Measurements from ENCODE around the gene ZNF506. TPM values are rescaled to one million over a fixed set of nuclear protein-coding genes. Genes with fewer than 3 reads are reported as not detected.
"Not testable (repeated sequence)": the region's sequence is repeated elsewhere in the genome, so short reads cannot be mapped to it uniquely, and the experiment has no call there.

ZNF506 gene
- polyA plus RNA-seq, 1 donor from 2014 or later = 95.5 TPM

DNA sequence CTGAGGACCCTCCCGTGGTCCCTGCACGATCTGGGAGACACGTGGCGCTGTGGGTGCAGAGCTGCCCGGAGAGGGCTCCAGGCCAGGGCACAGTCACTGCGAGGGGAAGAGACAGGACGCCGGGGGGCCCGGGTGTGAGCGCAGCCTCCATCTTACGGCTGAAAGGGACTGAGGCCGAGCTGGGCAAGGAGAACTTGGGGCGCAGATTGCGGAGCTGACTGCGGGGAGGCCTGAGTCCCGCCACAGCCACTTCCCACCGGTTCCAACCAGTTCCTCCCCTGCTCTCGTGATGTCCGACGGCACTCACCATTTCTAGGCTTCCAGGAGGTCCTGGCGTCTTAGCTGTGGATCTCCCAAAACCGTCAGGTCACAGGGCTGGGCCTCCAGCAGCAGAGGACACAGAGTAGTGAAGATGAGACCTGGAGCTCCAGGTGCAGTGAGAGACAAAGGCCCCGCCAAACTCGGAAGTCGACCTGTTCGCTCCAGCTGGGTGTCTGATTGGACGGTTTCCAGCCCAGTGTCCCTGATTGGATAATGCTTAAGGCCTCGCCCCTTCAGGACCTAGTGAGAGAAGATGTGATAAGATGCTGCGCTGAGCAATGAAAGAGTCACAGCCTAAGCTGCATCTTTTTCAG is 39.3 kb upstream of the ZNF506 start:
- no peak overlapping the region for H2AFZ ChIP-seq (ENCODE audit: low read depth, low read length)
- peak overlapping the region; percentile 56 for H3K4me3 ChIP-seq (ENCODE audit: low read length)
- H3K36me3 ChIP-seq (ENCODE audit: insufficient read depth, low read length) = no peaks in the 10 kb centered on the region
- no peak overlapping the region for H3K27ac ChIP-seq (ENCODE audit: low read length)
- H3K9me3 ChIP-seq (ENCODE audit: low read length) = no peaks in the 10 kb centered on the region
- no peak overlapping the region for H3K9ac ChIP-seq (ENCODE audit: low read length)
- H3K4me2 ChIP-seq (ENCODE audit: low read length) = no peak overlapping the region
- H3K79me2 ChIP-seq (replicated peaks; ENCODE audit: insufficient read depth, low read length) = no peaks in the 10 kb centered on the region
- no peaks in the 10 kb centered on the region for H3K27me3 ChIP-seq (ENCODE audit: insufficient read depth, low read depth, low read length)
- H3F3A ChIP-seq (ENCODE audit: insufficient read depth, low read length, poor library complexity, severe bottlenecking) = no peaks in the 10 kb centered on the region
- TF ChIP-seq, protein P1, sequence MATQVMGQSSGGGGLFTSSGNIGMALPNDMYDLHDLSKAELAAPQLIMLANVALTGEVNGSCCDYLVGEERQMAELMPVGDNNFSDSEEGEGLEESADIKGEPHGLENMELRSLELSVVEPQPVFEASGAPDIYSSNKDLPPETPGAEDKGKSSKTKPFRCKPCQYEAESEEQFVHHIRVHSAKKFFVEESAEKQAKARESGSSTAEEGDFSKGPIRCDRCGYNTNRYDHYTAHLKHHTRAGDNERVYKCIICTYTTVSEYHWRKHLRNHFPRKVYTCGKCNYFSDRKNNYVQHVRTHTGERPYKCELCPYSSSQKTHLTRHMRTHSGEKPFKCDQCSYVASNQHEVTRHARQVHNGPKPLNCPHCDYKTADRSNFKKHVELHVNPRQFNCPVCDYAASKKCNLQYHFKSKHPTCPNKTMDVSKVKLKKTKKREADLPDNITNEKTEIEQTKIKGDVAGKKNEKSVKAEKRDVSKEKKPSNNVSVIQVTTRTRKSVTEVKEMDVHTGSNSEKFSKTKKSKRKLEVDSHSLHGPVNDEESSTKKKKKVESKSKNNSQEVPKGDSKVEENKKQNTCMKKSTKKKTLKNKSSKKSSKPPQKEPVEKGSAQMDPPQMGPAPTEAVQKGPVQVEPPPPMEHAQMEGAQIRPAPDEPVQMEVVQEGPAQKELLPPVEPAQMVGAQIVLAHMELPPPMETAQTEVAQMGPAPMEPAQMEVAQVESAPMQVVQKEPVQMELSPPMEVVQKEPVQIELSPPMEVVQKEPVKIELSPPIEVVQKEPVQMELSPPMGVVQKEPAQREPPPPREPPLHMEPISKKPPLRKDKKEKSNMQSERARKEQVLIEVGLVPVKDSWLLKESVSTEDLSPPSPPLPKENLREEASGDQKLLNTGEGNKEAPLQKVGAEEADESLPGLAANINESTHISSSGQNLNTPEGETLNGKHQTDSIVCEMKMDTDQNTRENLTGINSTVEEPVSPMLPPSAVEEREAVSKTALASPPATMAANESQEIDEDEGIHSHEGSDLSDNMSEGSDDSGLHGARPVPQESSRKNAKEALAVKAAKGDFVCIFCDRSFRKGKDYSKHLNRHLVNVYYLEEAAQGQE (IDR thresholded peaks at IDR 0.05; ENCODE audit: borderline replicate concordance) = no peak
- TF ChIP-seq POLR2AphosphoS5 (IDR thresholded peaks at IDR 0.05) (no peak), SMC3 (conservative IDR thresholded peaks at IDR 0.05; ENCODE audit: poor library complexity) (no peak), EP300 (conservative IDR thresholded peaks at IDR 0.05; ENCODE audit: poor library complexity, severe bottlenecking) (no peak), EZH2 (IDR thresholded peaks at IDR 0.05; ENCODE audit: borderline replicate concordance, insufficient read depth, low read length, poor library complexity, severe bottlenecking) (no peak), RAD21 (conservative IDR thresholded peaks at IDR 0.05) (no peak), MXI1 (conservative IDR thresholded peaks at IDR 0.05; ENCODE audit: poor library complexity, severe bottlenecking) (no peak), TAF1 (IDR thresholded peaks at IDR 0.05; ENCODE audit: low read depth) (no peak)
- TF ChIP-seq, protein P2, sequence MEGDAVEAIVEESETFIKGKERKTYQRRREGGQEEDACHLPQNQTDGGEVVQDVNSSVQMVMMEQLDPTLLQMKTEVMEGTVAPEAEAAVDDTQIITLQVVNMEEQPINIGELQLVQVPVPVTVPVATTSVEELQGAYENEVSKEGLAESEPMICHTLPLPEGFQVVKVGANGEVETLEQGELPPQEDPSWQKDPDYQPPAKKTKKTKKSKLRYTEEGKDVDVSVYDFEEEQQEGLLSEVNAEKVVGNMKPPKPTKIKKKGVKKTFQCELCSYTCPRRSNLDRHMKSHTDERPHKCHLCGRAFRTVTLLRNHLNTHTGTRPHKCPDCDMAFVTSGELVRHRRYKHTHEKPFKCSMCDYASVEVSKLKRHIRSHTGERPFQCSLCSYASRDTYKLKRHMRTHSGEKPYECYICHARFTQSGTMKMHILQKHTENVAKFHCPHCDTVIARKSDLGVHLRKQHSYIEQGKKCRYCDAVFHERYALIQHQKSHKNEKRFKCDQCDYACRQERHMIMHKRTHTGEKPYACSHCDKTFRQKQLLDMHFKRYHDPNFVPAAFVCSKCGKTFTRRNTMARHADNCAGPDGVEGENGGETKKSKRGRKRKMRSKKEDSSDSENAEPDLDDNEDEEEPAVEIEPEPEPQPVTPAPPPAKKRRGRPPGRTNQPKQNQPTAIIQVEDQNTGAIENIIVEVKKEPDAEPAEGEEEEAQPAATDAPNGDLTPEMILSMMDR (IDR thresholded peaks at IDR 0.05; ENCODE audit: poor library complexity, severe bottlenecking) = no peak
- no peaks in the 10 kb centered on the region for H3K9me2 ChIP-seq (ENCODE audit: insufficient read depth, low read length)
- no peaks in the 10 kb centered on the region for H4K20me1 ChIP-seq (ENCODE audit: insufficient read depth)

DNA sequence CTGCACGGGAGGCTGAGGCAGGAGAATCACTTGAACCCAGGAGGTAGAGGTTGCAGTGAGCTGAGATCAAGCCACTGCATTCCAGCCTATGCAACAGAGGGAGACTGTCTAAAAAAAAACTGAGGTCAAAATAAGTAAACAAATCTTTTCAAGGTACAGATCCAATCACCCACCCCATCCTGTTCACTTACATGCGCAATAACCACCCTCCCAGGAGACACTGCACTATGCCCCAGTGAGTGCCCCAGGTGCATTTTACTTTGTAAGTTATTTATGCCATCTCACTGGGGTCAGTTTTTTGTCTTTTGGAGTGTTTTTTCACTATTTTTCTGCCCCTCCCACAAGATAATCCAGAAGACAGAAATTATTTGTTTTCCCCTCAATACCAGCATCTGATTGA is 37.2 kb upstream of the ZNF506 start:
- H4K20me1 ChIP-seq (ENCODE audit: insufficient read depth) = no peaks in the 10 kb centered on the region
- no peak overlapping the region for H3K4me3 ChIP-seq (ENCODE audit: low read length)
- no peaks in the 10 kb centered on the region for H3K79me2 ChIP-seq (replicated peaks; ENCODE audit: insufficient read depth, low read length)
- no peaks in the 10 kb centered on the region for H3F3A ChIP-seq (ENCODE audit: insufficient read depth, low read length, poor library complexity, severe bottlenecking)
- no peaks in the 10 kb centered on the region for H3K9me3 ChIP-seq (ENCODE audit: low read length)
- no peak overlapping the region for H3K27ac ChIP-seq (ENCODE audit: low read length)
- no peak overlapping the region for H3K4me2 ChIP-seq (ENCODE audit: low read length)
- no peaks in the 10 kb centered on the region for H3K9me2 ChIP-seq (ENCODE audit: insufficient read depth, low read length)
- TF ChIP-seq MXI1 (conservative IDR thresholded peaks at IDR 0.05; ENCODE audit: poor library complexity, severe bottlenecking) = no peak
- H3K27me3 ChIP-seq (ENCODE audit: insufficient read depth, low read depth, low read length) = no peaks in the 10 kb centered on the region
- no peaks in the 10 kb centered on the region for H3K36me3 ChIP-seq (ENCODE audit: insufficient read depth, low read length)
- H2AFZ ChIP-seq (ENCODE audit: low read depth, low read length) = no peak overlapping the region
- H3K9ac ChIP-seq (ENCODE audit: low read length) = no peak overlapping the region

DNA sequence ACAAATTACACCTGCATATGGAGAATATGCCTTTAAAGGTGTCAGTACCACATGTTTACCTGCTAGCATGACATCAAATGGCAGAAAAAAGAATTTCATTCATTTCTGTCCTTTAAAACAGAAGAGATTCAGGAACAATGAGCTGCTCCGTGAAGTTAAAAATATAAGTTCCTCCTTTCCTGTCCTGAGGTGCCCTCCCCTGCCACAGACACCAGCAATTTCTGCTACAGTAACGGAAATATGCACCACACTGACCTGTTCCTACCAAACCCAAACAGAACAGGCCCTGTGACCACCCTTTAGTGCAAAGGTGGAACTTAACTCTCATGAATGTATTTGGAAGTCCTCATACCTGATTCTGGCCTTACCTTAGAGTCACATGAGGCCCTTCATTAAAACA is 30.2 kb upstream of the ZNF506 start:
- H3F3A ChIP-seq (ENCODE audit: insufficient read depth, low read length, poor library complexity, severe bottlenecking); H3K9ac ChIP-seq (ENCODE audit: low read length); H2AFZ ChIP-seq (ENCODE audit: low read depth, low read length); H3K27ac ChIP-seq (ENCODE audit: low read length); H4K20me1 ChIP-seq (ENCODE audit: insufficient read depth); H3K9me3 ChIP-seq (ENCODE audit: low read length); H3K36me3 ChIP-seq (ENCODE audit: insufficient read depth, low read length); H3K4me2 ChIP-seq (ENCODE audit: low read length); H3K9me2 ChIP-seq (ENCODE audit: insufficient read depth, low read length); H3K79me2 ChIP-seq (replicated peaks; ENCODE audit: insufficient read depth, low read length); H3K27me3 ChIP-seq (ENCODE audit: insufficient read depth, low read depth, low read length); H3K4me3 ChIP-seq (ENCODE audit: low read length): not testable (repeated sequence)
